ENCODE data around the gene PXN.
"Not testable (repeated sequence)": the region's sequence is repeated elsewhere in the genome, so short reads cannot be mapped to it uniquely, and the experiment has no call there.

PXN gene

DNA sequence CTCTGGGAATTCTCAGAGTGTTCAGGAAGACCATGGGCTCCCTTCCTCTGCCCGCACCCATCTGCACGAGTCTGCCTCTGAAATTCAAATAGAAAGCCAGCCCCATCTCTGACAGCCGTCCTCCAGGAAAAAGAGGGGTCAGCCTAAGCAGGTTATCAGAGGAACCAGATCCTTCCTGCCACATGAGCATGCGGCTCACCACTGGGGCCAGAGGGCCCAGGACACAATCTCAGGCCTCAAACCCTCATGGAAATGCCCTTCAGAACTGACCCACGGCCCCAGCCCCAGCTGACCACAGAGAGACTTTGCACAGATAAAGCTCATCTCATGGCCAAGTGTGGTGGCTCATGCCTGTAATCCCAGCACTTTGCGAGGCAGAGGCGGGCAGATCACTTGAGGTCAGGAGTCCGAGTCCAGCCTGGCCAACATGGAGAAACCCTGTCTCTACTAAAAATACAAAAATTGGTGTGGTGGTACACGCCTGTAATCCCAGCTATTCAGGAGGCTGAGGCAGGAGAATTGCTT lies 23.2 kb downstream of the PXN start:
- no peak for DNase-seq (ENCODE audit: insufficient read length, low spot score)
- FAIRE-seq: no peak

DNA sequence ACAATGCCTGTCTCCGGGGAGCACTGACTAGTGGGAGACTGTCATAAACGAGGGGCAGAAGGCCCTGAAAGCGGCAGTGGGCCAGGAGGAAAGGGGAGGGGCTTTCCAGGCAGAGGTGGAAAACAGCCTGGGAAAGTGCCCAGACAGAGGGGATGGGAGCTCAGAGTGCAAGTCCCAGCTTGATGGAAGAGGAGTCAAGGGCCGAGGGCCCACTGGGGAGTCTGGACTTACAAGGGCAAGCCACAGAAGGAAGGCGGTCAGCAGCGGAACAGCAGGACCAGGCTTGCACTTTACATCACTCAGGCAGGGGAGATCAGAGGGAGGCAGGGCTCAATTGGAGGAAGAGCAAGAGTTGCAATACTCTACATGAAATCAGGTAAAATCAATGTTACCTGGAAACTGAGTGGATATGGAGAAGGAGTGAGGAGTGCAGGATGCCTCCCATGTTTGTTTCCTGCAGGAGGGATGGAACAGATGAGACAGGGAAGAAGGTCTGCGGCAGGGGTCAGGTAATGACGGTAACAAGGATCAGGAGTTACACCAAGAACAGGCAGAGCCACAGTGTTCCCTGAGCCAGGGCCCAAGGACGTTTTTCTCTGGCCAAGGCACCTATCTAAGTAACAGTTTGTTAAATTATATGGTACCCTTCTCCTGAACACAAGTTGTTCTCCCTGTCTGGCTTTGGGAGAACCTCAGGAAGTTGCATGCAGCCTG lies 23.8 kb downstream of the PXN start:
- FAIRE-seq (no peak), DNase-seq (ENCODE audit: insufficient read length, low spot score) (no peak)

- no peak for DNase-seq (ENCODE audit: insufficient read length, low spot score)
- FAIRE-seq: no peak
Measured at GRCh38 chr12:120240495-120240833, 25.1 kb downstream of the PXN start.

GRCh38 chr12:120239776-120240494 lies 25.6 kb downstream of the PXN start:
- DNase-seq (ENCODE audit: insufficient read length, low spot score) (no peak), FAIRE-seq (no peak)

- DNase-seq (ENCODE audit: insufficient read length, low spot score) (no peak), FAIRE-seq (no peak)
Measured at GRCh38 chr12:120238839-120239445, 26.6 kb downstream of the PXN start.

DNA sequence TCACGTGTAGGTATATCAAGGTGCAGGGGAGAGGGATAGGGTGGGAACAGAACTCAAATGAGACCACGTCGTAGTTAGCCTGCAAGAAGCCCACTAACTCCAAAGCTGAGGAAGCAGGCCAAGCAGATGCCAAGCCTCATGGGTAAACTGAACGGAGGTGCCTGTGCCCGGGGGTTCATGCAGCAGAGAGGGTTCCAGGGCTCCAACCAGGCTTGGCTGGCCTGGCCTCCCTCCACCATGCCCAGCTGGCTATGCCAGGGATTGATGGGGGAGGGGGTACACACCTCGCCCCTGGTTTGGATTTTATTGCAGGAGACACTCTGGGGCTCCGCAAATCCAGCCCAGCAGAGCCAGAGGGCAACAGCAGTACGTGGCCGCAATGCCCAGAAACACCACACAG lies 27.3 kb downstream of the PXN start:
- FAIRE-seq (no peak), DNase-seq (ENCODE audit: insufficient read length, low spot score) (no peak)

DNA sequence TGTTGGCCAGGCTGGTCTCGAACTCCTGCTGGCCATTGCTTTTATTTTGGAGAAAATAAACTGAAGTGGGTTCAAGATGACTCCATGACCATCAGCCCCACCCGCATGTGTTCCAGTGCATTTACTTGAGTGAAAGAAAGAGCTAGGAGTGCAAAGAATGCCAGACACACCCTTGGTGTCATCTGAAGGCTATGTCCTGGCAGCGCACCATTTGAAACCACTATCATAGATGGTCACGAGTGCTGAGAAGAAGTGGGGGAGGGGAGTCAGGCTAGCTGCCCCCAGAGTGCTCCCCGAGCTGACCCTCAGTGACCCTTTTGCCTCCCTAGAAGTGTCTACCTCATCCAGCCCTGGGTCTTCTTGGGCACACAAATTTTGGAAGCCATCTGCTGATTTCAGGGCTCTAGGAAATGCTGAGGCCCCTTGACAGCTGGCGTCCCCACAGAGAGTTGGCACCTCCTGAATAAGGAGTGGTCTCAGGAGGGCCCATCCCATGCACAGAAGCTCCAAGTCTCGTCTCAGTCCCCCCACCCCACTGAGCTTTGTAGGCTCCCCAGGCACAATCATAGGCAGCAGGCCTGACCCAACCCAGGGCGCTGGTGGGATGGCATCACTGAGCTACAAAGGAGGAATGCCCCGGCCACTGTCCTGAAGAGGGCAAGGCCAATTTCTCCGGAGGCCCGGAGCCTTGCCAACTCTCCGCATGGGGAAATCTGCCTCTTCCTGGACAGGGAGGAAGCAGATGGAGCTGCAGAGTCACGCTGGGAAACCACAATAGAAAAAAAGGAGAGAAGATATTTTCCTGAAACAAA lies 28.0 kb downstream of the PXN start:
- no peak for DNase-seq (ENCODE audit: insufficient read length, low spot score)
- FAIRE-seq: no peak

DNA sequence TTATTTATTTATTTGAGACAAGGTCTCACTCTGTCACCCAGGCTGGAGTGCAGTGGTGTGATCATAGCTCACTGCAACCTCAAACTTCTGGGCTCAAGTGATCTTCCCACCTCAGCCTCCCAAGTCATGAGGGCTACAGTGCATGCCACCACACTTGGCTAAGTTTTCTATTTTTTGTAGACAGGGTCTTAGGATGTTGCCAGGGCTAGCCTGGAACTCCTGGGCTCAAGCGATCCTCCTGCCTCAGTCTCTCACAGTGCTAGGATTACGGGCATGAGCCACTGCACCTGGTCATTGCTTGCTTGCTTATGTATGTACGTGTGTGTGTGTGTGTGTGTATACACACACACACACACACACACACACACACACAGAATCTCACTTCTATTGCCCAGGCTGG lies 28.7 kb downstream of the PXN start:
- not testable (repeated sequence) for FAIRE-seq; DNase-seq (ENCODE audit: insufficient read length, low spot score)

- no peak for FAIRE-seq
- no peak for DNase-seq (ENCODE audit: insufficient read length, low spot score)
Measured at GRCh38 chr12:120235369-120236323, 29.9 kb downstream of the PXN start.

DNA sequence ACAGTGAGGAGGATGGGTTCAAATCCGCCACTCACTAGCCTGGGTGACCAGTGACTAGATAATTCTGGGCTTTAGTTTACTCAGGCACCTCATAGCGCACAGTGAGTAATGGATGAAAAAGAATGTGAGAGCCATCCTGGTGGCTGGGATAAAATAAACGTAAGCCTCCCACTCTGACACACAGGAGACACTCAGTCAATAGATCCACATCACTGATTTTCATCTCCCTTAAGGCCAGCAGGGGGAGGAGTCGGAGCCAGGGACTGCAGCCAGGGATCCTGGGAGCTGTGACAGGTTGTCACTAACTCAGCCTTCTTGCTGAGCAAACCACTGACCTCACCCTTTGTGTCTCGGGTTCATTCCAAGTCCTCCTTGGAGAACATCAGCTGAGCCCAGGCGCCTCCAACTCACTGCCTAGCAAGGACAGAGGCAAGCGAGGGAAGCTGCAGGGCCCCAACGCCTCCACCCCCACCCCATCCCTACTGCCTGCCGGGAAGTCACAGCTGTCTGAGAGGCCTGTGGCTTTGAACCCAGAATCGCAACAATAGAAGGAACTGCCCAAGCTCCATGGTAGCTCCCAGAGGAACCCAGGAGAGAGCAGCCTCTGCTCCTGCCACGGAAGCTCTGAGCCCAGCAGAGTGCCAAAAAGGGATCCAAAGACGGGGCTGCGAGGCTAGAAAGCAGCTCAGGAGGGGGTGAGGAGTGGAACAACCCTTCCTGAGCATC lies 30.7 kb downstream of the PXN start:
- FAIRE-seq: no peak
- peak; percentile 84 for DNase-seq (ENCODE audit: insufficient read length, low spot score)

GRCh38 chr12:120231316-120232011 lies 34.1 kb downstream of the PXN start:
- FAIRE-seq: no peak
- DNase-seq (ENCODE audit: insufficient read length, low spot score): peak; percentile 90

GRCh38 chr12:120230974-120231315 lies 34.6 kb downstream of the PXN start:
- DNase-seq (ENCODE audit: insufficient read length, low spot score) (no peak), FAIRE-seq (no peak)

DNA sequence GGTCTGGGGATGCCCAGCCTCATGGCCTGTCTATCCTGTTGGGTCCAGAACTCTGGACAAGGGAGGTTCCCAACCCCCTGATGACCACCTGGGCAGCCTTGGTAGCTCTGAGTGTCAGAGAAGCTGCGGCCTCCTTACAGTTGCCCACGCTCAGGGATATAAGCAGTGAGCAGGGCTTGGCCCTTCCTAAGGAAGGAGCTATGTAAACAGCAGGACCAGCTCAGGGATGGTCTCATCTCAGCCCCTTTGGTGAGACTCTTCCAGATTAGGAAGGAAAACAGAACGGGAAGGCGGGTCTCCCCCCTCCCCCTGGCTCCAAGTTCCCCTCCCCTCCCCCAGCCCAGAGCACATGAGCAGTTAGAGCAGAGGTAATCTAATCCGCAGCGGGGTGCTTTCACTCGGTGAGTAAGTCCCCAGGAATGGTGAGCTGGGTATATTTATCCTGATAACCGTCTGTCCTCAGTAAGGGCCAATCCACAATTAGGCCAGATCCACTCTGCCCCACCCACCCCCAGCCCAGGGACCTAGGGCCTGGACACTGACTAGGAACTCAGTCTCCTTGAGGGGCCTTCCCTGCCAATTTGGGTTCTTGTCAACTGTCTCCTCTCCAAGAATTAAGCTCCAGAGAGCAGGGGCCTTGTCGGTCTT lies 35.1 kb downstream of the PXN start:
- DNase-seq (ENCODE audit: insufficient read length, low spot score): peak; percentile 92
- FAIRE-seq: no peak

DNA sequence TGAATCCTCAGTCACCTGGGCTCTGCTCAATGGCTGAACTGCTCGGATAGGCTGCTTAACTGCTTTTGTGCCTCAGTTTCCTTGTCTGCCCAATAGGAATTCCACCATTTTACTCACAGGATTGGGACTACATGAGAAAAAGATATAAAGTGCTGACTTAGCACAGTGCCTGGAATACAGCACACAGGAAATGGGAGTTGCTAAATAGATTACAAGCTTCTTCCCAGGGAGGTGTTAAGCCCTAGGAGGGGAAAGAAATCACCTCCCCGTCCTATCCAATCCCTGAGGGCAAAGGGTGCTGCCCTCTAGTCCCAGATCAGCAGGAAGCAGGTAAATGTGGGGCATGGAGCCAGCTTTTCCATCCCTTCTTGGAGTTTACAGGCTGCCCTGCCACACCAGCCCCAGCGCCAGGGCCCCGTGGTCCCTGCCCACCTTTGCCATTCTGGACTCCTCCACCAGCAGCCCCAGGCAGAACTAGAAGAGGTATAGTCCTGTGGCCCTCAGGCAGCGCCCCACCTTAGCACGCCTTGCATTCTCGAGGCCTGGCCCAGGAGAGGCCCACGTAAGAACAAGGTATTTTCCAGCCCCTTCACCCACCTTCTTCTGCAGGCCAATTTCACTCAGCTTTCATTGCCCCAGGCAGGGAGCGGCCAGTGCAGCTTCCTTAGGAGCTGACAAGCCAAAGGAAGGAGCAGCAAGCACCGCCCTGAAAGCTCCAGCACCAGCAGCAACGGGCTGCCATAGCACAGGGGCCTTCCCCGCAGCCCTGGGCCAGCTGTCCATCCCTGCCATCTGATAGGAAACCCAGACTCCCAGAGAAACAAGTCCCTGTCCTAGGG lies 35.8 kb downstream of the PXN start:
- FAIRE-seq: no peak

GRCh38 chr12:120229071-120229486 lies 36.5 kb downstream of the PXN start:
- FAIRE-seq: no peak
- DNase-seq (ENCODE audit: insufficient read length, low spot score): no peak

More for the DNA sequence above, 35.8 kb downstream of the PXN start:
- DNase-seq (ENCODE audit: insufficient read length, low spot score): no peak

DNA sequence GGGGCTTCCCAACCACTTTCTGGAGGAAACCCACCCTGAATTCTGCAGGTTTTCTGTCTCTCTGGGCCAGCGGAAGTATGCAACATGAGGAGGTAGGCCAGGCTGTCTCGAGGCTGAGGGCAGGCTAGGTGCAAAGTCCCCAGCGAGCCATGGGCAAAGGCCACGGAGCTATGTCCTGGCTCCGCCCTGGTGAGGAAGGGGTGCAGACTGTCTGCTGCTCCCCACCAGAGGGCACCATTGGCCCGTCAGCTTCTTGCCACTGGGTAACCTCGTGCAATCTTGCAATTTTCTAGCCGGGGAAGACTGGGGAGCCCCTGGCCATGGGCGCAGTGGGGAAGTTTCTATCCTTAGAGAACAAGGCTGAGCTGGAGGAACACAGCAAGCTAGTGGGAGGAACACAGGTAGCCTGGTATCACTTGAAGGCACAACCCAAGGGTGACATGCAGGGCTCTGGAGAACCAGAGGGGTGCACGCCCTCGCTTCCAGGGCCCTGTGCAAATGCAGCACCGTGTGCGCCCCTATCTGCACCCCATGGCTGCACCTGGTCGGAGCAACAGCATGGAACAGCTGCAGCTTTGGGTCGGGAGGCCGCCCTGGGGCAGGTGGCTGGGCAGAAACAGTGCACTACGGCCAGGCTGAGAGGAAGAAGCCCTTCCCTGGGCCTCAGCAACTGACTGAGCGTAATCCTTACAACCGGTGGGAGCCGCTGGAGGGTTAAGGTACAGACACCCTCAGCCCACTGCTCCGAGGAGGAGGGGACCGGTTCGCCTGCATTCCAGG lies 37.0 kb downstream of the PXN start:
- DNase-seq (ENCODE audit: insufficient read length, low spot score) (peak; percentile 86), FAIRE-seq (peak; percentile 60)

GRCh38 chr12:120228041-120228290 lies 37.6 kb downstream of the PXN start:
- DNase-seq (ENCODE audit: insufficient read length, low spot score): no peak
- FAIRE-seq: no peak

Data from HTR-8/SVneo (cell line).